ENCODE data around the gene ATP5F1D. TPM values are rescaled to one million over a fixed set of nuclear protein-coding genes. Genes with fewer than 3 reads are reported as not detected.

The ATP5F1D gene
- total and polyA plus RNA-seq, 2 donors (not counting 3 experiments of a cell fraction or from before 2014, with no cell fraction given), result 167 to 192 TPM

GRCh38 chr19:1266129-1266915 is 24.8 kb downstream of the ATP5F1D start:
- H3K27me3 ChIP-seq (ENCODE audit: control insufficient read depth in 2 of 2, insufficient read depth in 2 of 2, low read length in 2 of 2), result no peaks in the 10 kb centered on the region
- no peaks in the 10 kb centered on the region for H4K20me1 ChIP-seq (replicated peaks; ENCODE audit: control insufficient read depth, extremely low read depth, insufficient read depth, low read length)
- DNase-seq (ENCODE audit: low read depth, low spot score), result peak; percentile 70
- TF ChIP-seq CTCF (IDR thresholded peaks at IDR 0.05; ENCODE audit: extremely low read depth in 1 of 2, insufficient read depth in 1 of 2, low read depth in 1 of 2, low read length in 2 of 2) (no peak), MAX (IDR thresholded peaks at IDR 0.05; ENCODE audit: insufficient read depth, insufficient read length) (no peak), JUN (IDR thresholded peaks at IDR 0.05; ENCODE audit: borderline replicate concordance, insufficient read depth, insufficient read length, low read depth) (no peak), POLR2A (IDR thresholded peaks at IDR 0.05; ENCODE audit: low read depth, low read length) (no peak), FOS (IDR thresholded peaks at IDR 0.05; ENCODE audit: borderline replicate concordance, insufficient read depth, low read length) (no peak), GATA2 (IDR thresholded peaks at IDR 0.05; ENCODE audit: insufficient read depth, insufficient read length, low read depth, low read length) (no peak), MYC (IDR thresholded peaks at IDR 0.05; ENCODE audit: low read depth, low read length) (no peak), EZH2 (IDR thresholded peaks at IDR 0.05; ENCODE audit: borderline replicate concordance, low read depth, low read length, severe bottlenecking) (no peak), POLR2AphosphoS5 (IDR thresholded peaks at IDR 0.05; ENCODE audit: insufficient read depth, low read depth, low read length) (no peak)
- no TSS peak for BruUV-seq (replicated peaks)
- peak overlapping the region; percentile 50 for H3K27ac ChIP-seq (ENCODE audit: insufficient read depth, low read depth, low read length)
- peaks cover 41% of the 10 kb centered on the region for H3K4me1 ChIP-seq (ENCODE audit: control insufficient read depth, extremely low read depth, insufficient read depth, low read length)
- dilution Hi-C loops (cut with MboI; ENCODE audit: extremely low pct_ligation_motif_present, low sequenced_read_pairs) (no loop called here), intact Hi-C loops (cut with micrococcal nuclease) (loop anchor here (1.0 kb wide), 3 partner anchors 17 to 45 kb away; no protein-coding TSS in a partner anchor)
- POLR2A ChIA-PET, result interaction anchor here (0.6 to 2.3 kb wide), 8 partner anchors 8 to 521 kb away, joined by 3 to 24 read pairs (median 5); partner anchors contain the start of genes ATP5F1D and MIDN
- peak; percentile 80 for FAIRE-seq
- H2AFZ ChIP-seq (ENCODE audit: low read depth, low read length), result peak overlapping the region; percentile 52
- no peaks in the 10 kb centered on the region for H3K9me1 ChIP-seq (replicated peaks; ENCODE audit: control insufficient read depth, extremely low read depth, insufficient read depth, low read length)
- H3K9ac ChIP-seq (replicated peaks; ENCODE audit: extremely low read depth, insufficient read depth, low read length), result peak overlapping the region; percentile 13
- no peaks in the 10 kb centered on the region for H3K9me3 ChIP-seq (replicated peaks; ENCODE audit: control insufficient read depth, insufficient read depth, low read length)
- CTCF ChIA-PET, result interaction anchor here (0.6 to 7.2 kb wide), 12 partner anchors 9 to 322 kb away, joined by 3 to 1001 read pairs (median 7); partner anchors contain the start of genes ATP5F1D and FAM174C
- peaks cover 3 to 6% of the 10 kb centered on the region in 2 experiments for H3K36me3 ChIP-seq (ENCODE audit: control insufficient read depth in 2 of 2, extremely low read depth in 1 of 2, insufficient read depth in 2 of 2, low read length in 2 of 2)
- peak overlapping the region; percentile 43 for H3K4me2 ChIP-seq (ENCODE audit: insufficient read depth, low read length)
- H3K79me2 ChIP-seq (ENCODE audit: control insufficient read depth, insufficient read depth, low read length), result peaks cover 18% of the 10 kb centered on the region
- peak overlapping the region; percentile 23 to 43 (median 37) for H3K4me3 ChIP-seq (replicated peaks in 1 of 3; ENCODE audit: insufficient read depth in 1 of 3, low read depth in 1 of 3, low read length in 3 of 3)

All from endothelial cell of umbilical vein (primary cell).